Osteocyte (in vitro differentiated cells): ENCODE data around the gene PPP1R12B. TPM values are rescaled to one million over a fixed set of nuclear protein-coding genes. Genes with fewer than 3 reads are reported as not detected.
"Not testable (repeated sequence)": the region's sequence is repeated elsewhere in the genome, so short reads cannot be mapped to it uniquely, and the experiment has no call there.

Source experiments
- DNase-seq: peaks from one replicate; pipeline ENCODE4 v3.0.0; 2021; ENCODE audit warnings: mixed read lengths; ENCODE audit not compliant: unreplicated experiment; ENCODE audit errors: extremely low spot score
- H3K27ac Mint-ChIP-seq: one replicate; pipeline ENCODE4 v1.8.0; 2021; ENCODE audit warnings: mild to moderate bottlenecking, mixed read lengths; ENCODE audit not compliant: unreplicated experiment
- H3K27me3 Mint-ChIP-seq: one replicate; pipeline ENCODE4 v1.8.0; 2021; ENCODE audit warnings: mixed read lengths; ENCODE audit not compliant: unreplicated experiment
- H3K36me3 Mint-ChIP-seq: one replicate; pipeline ENCODE4 v1.8.0; 2021; ENCODE audit warnings: mixed read lengths; ENCODE audit not compliant: unreplicated experiment
- H3K4me1 Mint-ChIP-seq: one replicate; pipeline ENCODE4 v1.8.0; 2021; ENCODE audit warnings: mixed read lengths; ENCODE audit not compliant: unreplicated experiment
- H3K4me3 Mint-ChIP-seq: one replicate; pipeline ENCODE4 v1.8.0; 2021; ENCODE audit warnings: mild to moderate bottlenecking, moderate library complexity, mixed read lengths; ENCODE audit not compliant: unreplicated experiment
- H3K9me3 Mint-ChIP-seq: one replicate; pipeline ENCODE4 v1.8.0; 2021; ENCODE audit warnings: mixed read lengths; ENCODE audit not compliant: unreplicated experiment
- total RNA-seq: library from RNA; stranded (reverse); gene quantifications from 2 replicates; pipeline ENCODE4 v1.2.1, GENCODE V29; 2021
- TF ChIP-seq, protein P1 (sequence below): fragments of 200-600 bp; sonication (generic); IDR thresholded peaks from 2 replicates; pipeline ENCODE4 v1.5.0; 2021; ENCODE audit warnings: antibody characterized with exemption, mild to moderate bottlenecking, moderate library complexity

PPP1R12B gene
- total RNA-seq, 1 donor from 2014 or later = 14.6 TPM

DNA sequence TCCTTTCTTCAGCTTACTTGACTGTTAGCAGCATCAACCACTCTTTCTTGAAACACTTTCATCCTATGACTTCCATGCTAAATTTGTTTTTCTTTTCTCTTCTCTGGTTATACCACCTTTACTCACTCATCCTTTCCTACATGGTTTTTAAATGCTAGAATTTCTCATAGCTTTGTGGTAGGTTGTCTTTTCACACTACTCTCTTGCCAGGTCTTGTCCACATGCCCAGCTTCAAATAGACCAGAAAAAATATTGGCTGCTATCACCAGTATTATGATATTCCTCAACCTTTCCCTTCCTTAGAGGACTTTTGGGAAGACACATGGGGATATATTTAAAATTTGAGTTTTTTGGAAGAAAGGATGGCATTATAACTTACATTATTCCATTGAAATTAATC lies 48.8 kb downstream of the PPP1R12B start:
- no peak for DNase-seq
- Mint-ChIP-seq H3K4me1 (peaks cover 7% of the 10 kb centered on the region), H3K27ac (no peak overlapping the region), H3K9me3 (no peaks in the 10 kb centered on the region), H3K36me3 (no peaks in the 10 kb centered on the region), H3K4me3 (no peak overlapping the region), H3K27me3 (no peaks in the 10 kb centered on the region)
- TF ChIP-seq, protein P1, sequence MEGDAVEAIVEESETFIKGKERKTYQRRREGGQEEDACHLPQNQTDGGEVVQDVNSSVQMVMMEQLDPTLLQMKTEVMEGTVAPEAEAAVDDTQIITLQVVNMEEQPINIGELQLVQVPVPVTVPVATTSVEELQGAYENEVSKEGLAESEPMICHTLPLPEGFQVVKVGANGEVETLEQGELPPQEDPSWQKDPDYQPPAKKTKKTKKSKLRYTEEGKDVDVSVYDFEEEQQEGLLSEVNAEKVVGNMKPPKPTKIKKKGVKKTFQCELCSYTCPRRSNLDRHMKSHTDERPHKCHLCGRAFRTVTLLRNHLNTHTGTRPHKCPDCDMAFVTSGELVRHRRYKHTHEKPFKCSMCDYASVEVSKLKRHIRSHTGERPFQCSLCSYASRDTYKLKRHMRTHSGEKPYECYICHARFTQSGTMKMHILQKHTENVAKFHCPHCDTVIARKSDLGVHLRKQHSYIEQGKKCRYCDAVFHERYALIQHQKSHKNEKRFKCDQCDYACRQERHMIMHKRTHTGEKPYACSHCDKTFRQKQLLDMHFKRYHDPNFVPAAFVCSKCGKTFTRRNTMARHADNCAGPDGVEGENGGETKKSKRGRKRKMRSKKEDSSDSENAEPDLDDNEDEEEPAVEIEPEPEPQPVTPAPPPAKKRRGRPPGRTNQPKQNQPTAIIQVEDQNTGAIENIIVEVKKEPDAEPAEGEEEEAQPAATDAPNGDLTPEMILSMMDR = no peak

DNA sequence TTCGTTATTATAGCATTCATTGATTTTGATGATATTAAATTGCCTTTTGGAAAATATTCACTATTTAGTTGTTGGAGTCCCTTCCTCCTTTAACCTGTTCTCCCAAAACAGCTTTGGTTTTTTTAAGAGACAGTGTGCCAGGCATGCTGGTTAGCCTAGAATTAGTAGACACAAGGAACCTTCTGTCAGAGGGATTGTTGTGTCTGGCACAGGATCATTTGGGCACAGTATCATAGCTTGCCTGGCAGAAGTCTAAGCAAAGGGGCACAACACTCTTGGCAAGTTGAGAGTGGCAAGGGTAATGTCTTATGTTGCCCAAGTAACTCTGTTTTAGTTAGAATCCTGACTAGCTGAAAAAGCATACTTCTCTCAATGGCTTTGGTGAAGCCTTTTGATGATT lies 49.9 kb downstream of the PPP1R12B start:
- H3K27ac Mint-ChIP-seq, H3K4me3 Mint-ChIP-seq, H3K27me3 Mint-ChIP-seq, DNase-seq, H3K4me1 Mint-ChIP-seq, H3K9me3 Mint-ChIP-seq, H3K36me3 Mint-ChIP-seq: not testable (repeated sequence)

DNA sequence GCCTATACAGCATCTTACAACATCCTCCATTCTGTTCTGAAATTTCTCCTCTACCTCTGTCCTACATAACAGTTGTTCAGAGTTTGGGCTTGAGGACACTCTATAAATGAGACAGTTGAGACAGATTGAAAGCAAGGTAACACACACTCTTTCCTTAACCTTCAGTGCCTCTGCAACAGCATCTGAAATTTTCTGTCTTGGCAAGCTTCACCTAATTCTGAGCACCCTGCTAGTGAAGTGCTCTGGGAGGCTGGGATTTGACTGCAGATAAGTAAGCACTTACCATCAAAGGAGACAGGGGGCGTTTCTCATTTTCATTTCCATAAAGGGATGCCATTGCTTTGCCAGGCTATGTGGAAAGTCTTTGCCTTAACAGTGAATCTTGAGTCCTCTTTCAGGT lies 53.3 kb downstream of the PPP1R12B start:
- DNase-seq, H3K27me3 Mint-ChIP-seq, H3K4me1 Mint-ChIP-seq, H3K4me3 Mint-ChIP-seq, H3K9me3 Mint-ChIP-seq, H3K27ac Mint-ChIP-seq, H3K36me3 Mint-ChIP-seq: not testable (repeated sequence)

DNA sequence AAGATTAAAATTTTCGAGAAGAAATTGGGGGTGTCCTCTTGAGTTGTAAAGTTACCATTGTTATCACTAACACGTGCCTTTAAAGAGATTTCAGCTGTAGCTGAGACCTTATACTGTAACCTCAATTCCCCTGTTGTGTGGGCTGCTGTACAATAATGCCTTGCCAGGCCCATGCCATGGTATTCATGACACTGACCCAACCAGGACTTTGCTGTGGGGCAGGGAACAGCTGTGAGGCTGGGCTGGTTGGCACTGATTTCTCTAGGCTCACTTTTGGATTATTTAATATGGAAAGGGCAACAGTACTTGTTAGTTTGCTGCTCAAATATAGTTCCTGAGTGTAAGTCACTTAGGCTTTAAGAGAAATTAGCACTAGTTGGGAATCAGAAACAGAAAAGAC lies 54.9 kb downstream of the PPP1R12B start:
- H3K4me3 Mint-ChIP-seq, H3K4me1 Mint-ChIP-seq, DNase-seq, H3K36me3 Mint-ChIP-seq, H3K27me3 Mint-ChIP-seq, H3K9me3 Mint-ChIP-seq, H3K27ac Mint-ChIP-seq: not testable (repeated sequence)

DNA sequence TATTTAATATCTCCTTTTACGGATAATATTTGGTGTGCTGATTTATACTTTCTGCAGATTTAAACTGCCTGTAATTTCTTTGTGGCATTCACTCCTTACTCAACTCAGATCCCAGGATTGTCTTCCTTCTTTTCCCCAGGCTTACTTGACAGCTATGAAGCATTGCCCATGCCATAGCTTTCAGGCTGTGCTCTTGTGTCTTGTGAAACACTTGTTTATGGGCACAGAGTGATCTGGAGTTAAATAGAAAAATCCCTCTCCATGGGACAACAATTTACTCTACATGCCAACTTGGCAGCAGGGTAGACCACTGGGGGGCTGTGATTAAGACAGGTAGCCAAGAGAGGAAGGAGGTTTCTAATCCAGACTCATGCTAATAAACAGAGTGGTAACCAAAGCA lies 57.4 kb downstream of the PPP1R12B start:
- H3K27ac Mint-ChIP-seq = no peak overlapping the region
- no peaks in the 10 kb centered on the region for H3K9me3 Mint-ChIP-seq
- H3K36me3 Mint-ChIP-seq = no peaks in the 10 kb centered on the region
- TF ChIP-seq, protein P1 = no peak
- peaks cover 4% of the 10 kb centered on the region for H3K4me1 Mint-ChIP-seq
- no peaks in the 10 kb centered on the region for H3K27me3 Mint-ChIP-seq
- no peak for DNase-seq
- H3K4me3 Mint-ChIP-seq = no peak overlapping the region

DNA sequence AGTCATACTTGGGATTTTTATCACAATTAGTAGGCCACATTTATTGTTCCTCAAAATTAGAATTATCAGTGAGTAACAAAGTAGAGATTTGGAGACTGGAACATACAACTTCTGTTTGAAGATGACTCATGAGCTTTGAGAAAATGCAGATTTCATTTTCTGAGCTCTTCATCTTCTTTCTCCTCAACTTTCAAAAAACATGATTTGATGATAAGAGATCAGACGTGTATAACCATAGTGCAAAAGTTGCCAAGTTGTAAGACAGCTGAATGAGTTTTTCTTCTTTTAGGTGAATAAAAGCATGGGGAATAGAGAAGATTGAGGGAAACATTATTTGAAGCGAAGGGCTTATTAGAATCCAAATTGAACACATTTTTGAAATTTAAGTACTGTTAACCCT lies 58.4 kb downstream of the PPP1R12B start:
- DNase-seq, H3K27ac Mint-ChIP-seq, H3K4me3 Mint-ChIP-seq, H3K36me3 Mint-ChIP-seq, H3K4me1 Mint-ChIP-seq, H3K27me3 Mint-ChIP-seq, H3K9me3 Mint-ChIP-seq: not testable (repeated sequence)

DNA sequence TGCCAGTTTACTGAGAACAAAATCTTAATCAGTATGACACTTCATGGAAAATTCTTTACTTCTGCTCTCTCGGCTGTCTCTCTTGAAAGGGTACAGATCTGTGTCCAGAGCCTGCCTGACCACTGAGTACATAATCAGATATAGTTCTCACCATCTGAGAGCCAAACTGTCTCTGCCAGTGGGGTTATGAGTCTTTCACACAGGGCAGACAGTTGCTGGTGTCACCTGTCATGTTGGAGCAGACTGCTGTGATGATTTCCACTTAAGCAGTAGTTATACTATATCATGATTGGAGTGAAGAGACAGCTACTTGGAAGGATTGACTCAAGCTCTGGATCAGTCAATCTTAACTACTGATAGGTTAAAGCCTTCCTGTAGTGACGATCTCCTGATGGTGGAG lies 58.9 kb downstream of the PPP1R12B start:
- not testable (repeated sequence) for H3K36me3 Mint-ChIP-seq, H3K27ac Mint-ChIP-seq, H3K9me3 Mint-ChIP-seq, H3K4me1 Mint-ChIP-seq, H3K27me3 Mint-ChIP-seq, DNase-seq, H3K4me3 Mint-ChIP-seq

DNA sequence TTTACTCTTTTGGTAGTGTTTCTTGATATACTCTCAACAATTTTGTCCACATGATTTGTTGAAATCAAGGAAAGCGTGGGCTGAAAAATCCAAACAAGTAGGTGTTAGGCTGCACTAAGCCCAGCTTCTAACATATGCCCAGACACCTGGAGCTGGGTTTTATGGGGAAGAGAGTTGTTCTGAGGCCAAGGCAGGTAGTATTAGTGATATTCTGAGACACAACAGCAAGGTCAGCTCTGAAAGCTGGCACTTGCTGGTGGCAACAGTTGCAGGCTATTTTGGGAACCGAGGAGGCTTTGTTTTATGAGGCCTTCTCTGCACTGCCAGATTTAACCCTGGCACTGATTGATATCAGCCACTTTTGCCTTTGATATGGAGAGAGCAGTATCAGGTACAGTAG lies 61.8 kb downstream of the PPP1R12B start:
- H3K4me3 Mint-ChIP-seq, H3K4me1 Mint-ChIP-seq, H3K27me3 Mint-ChIP-seq, DNase-seq, H3K9me3 Mint-ChIP-seq, H3K27ac Mint-ChIP-seq, H3K36me3 Mint-ChIP-seq: not testable (repeated sequence)

DNA sequence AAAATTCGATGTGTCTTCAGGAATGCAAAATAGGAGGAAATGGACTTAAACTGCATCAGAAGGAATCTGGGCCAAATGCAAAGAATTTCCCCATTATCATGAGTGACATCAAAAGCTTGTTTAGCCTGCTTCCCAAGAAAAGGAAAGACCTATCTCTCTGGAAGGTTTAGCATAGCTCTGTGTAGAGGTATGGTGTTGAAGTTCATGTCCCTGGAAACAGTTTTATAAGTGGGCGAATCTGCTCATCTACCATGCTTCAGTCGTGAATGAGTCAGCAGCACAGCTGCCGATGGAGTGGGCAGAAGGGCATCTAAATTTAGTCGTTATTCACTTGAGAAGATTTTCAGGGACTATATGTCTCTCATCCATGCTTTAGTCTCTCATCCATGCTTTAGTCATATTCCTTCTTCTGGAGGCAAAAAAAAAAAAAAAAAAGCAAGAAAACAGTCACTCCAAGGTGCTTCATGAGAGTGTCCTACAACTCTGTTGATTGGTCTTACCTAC lies 62.4 kb downstream of the PPP1R12B start:
- not testable (repeated sequence) for H3K9me3 Mint-ChIP-seq, H3K4me3 Mint-ChIP-seq, H3K27me3 Mint-ChIP-seq, H3K36me3 Mint-ChIP-seq, H3K4me1 Mint-ChIP-seq, DNase-seq
- peak overlapping the region; percentile 10 for H3K27ac Mint-ChIP-seq
